HG03558 (cell line): ENCODE results near the gene CASP8AP2.
"Not testable (repeated sequence)": the region's sequence is repeated elsewhere in the genome, so short reads cannot be mapped to it uniquely, and the experiment has no call there.

Experiments
- ATAC-seq: cut with Tn5 transposase; IDR thresholded peaks from one replicate; pipeline ENCODE4 v1.9.1; 2021; ENCODE audit warnings: moderate number of reproducible peaks; ENCODE audit not compliant: unreplicated experiment; ENCODE audit errors: extremely low read depth

Gene CASP8AP2

DNA sequence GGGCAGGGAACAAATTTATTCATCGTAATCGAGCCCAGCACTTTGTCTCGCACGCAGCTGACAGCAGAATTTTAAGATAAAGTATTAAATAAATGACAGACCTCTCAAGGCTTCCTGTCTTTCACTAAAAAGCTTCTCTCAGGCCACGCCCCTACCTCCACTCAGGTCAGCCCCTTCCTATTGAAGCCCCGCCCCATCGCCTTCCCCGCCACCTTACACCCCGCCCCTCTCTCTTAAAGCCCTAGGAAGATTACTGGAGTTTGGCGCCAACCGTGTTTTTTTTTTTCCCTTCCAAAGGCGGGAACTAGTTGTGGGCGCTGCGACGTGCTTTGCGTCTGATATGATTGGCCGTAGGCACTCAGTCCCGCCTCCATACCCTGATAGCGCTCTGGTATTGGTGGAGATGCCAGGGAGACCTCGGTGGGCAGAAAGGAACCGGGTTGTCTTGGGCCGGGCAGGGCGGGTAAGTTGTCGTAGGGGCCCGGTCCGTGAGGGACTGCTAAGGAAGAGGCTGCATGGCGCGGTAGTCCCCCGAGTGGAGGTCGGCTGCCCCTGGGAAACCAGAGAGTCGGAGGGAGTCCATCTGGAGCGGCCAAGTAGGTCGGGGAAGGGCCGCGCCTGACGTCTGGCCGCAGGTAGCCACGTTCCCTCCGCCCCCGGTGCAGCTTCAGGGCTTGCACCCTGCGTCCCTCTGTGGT, at the start of gene CASP8AP2:
Gene CASP8AP2 (plus strand): TSS at position 409 of the 698 bp plus-strand sequence.
- peak; percentile 95 for ATAC-seq

DNA sequence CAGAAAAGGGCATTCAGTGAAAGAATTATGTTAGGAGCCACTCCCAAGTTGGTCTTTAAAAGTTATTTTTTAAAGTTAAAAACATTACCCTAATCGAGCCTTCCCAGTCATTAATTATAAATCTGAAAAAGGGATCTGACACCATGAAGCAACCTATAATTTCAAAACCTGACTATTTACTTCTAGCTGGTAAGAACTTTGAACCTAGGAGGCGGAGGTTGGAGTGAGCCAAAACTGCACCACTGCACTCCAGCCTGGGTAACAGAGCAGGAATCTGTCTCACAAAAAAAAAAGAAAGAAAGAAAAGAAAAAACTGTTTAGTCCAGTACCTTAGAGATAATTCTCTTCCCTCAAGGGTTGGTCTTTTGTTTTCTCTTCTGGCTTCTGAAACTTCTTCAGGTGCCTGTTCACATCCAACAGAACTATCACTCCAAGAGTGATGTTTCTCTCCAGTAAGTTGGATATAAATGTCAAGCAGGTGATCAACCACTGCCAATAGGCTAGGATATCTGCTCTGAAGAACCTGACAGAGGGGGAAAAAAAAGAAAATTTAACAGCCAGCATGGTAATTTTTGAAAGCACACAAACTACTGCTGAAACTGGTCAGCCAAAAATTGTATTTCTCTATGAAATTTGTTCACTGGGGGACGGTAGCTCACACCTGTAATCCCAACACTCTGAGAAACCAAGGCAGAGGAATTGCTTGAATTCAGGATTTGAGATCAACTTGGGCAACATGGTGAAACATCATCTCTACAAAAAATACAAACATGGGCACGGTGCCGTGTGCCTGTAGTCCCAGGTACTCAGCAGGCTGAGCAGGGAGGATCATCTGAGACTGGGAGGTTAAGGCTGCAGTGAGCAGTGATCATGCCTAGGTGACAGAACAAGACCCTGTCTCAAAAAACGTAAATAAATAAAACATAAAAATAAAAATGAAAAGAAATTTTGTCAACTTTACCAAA, 48.3 kb upstream of the CASP8AP2 start:
- ATAC-seq = no peak

DNA sequence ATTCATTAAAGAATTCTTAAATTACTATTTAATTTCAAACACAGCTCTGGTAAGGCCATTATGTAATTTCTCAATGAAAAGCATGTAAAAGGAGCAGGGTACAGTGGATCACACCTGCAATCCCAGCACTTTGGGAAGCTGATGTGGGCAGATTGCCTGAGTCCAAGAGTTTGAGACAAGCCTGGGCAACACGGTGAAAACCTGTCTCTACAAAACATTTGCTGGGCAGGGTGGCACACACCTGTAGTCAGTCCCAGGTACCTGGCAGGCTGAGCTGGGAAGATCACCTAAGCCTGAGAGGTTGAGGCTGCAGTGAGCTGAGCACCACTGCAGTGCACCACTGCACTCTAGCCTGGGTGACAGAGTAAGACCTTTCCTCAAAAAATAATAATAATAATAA, 47.5 kb upstream of the CASP8AP2 start:
- no peak for ATAC-seq

DNA sequence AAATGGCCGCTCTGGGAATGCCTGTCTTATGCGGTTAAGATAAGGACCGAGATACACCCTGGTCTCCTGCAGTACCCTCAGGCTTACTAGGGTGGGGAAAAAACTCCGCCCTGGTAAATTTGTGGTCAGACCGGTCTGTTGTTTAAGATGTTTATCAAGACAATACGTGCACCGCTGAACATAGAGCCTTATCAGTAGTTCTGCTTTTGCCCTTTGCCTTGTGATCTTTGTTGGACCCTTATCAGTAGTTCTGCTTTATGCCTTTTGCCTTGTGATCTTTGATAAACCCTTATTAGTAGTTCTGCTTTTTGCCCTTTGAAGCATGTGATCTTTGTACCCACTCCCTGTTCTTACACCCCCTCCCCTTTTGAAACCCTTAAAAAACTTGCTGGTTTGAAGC, 46.4 kb upstream of the CASP8AP2 start:
- not testable (repeated sequence) for ATAC-seq

DNA sequence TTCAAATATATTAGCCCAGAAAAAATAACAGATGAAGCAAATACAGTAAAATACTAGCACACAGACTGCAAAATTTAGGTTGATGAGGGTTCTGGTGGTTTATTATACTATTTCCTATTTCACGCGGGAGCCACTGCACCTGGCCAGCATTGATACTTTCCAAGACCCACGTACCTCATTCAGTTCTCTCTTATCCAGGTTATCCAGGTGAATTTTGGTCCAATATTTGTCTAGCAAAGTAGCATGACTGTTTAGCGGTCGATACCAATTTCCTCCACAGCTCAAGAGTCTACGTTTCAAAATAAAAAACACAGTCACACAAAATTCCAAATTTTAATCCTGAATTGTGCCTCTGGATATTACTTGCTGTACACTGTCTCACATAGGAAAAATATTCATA, 44.8 kb upstream of the CASP8AP2 start:
- no peak for ATAC-seq

DNA sequence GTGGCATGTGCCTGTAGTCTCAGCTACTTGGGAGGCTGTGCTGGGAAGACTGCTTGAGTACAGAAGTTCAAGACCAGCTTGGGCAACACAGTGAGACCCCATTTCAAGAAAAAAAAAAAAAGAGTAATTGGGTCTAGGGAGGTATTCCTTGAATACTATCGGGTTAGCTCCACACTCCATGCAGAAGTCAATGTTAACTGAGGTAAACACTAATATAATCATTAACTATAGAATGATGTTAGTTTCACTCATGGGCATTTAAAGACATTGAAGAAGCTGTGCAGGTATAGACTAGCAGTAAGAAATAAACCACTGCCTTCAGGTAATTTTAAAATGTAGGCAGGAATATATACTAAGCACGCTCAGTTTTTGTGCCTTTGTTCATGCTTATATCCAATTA, 42.7 kb upstream of the CASP8AP2 start:
- no peak for ATAC-seq

DNA sequence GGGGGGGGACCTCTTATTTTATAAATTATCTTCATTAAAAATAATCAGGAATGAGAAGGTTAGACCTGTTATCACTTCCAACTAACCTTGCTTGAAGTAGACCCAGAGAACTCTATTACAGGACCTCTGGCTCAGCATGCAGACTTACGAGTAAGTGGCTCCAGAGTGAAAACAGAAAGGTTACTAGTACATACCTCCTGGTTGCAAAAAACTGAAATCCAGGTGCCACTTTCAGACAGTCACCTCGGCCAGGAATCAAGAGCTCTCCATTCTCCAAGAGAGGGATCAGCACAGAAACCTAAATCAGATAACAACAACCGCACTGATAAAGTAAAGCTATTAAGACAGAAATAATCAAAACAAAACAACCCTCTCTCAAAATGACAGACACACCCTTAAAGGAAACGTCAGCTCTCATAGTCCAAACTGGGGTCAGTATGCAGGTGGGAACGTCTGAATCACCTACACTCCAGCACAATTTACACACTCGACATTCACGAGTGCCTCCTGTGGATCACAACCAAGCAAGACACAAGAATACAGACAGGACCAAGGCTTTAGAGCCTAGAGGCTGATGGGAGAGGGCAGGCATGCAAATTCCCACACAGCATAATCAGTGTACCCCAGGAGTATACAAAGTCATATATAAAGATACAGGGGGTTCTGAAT, 41.9 kb upstream of the CASP8AP2 start:
- ATAC-seq = no peak

DNA sequence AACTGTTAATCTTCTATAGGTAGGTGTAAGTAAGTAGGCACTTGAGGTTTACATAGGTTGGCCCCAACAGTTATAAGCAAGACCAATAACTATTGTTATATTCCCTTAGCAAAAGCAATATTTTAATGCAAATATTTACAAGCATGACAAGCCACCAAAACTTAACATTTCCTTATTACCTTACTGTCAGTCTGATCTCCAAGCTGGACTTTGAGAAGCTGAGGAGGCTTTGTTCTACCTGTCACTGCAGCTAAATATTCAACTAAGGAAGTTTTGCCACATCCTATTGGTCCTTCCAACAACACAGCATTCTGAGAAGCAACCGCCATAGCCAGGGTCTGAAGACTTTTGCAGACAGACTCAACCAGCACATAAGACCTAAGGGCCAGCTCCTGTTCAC, 39.7 kb upstream of the CASP8AP2 start:
- ATAC-seq = no peak

DNA sequence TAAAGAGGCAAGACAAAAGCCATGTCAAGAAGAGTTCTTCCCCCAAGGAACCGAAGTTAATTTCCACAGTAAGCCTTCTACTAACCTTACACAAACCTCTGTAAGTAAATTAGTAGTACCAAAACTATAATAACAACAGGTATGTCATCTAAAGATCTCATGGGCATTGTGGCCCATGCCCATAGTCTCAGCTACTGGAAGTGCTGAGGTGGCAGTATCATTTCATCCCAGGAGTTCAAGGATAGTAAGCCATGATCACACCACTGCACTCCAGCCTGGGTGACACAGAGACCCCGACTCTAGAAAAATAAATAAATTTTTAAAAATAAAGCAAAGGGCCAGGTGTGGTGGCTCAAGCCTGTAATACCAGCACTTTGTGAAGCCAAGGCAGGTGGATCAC, 39.3 kb upstream of the CASP8AP2 start:
- ATAC-seq = no peak

DNA sequence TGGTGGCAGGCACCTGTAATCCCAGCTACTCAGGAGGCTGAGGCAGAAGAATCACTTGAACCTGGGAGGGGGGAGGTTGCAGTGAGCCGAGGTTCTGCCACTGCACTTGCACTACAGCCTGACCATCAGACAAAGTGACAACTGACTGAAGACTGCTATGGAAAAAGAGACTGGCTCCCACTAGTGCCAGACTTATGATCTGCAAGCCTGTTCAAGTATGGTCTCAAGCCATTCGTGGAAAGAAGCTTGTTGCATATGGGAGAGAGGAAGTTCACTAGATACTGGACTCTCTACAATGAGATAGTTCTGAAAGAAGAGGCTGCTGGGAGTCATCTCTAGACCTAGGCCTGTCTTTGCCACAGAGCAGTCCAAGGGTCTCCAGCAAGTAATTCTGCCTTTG, 36.8 kb upstream of the CASP8AP2 start:
- peak; percentile 88 for ATAC-seq

DNA sequence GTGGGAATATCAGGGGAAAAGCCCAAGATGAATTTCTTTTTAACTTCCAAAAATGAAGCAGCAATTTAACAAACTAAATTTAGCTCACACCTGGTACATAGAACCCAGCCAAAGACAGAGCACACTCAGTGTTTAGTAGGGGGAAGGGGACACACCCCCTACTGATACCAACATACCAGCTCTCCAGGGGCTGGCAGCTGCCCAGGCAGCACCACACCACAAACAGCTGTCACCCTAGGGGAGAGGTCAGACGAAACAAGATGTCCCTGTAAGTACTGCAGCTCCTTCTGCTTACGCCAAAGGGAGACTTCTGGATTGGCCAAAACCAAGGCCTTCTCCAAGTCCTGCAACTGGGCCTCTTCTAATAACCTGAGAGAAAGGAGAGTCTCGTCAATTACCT, 36.1 kb upstream of the CASP8AP2 start:
- ATAC-seq = no peak

DNA sequence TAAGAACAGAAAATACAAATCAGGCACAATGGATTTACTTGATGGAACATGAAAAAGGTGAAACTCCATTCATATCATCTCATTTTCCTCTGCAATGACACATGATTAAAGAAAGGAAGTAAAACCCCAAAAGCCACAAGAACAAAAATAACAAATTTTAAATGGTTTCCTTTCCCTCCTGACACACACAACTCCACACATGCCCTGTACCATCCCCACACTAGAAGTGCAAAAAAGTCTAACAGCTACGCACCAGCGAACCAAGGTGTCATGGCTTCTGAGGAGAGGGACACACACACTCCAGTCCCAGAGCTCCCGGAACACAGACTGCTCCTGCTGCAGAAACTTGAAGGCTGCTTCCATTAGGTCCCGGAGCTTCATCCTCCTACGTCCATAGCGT, 35.4 kb upstream of the CASP8AP2 start:
- no peak for ATAC-seq

DNA sequence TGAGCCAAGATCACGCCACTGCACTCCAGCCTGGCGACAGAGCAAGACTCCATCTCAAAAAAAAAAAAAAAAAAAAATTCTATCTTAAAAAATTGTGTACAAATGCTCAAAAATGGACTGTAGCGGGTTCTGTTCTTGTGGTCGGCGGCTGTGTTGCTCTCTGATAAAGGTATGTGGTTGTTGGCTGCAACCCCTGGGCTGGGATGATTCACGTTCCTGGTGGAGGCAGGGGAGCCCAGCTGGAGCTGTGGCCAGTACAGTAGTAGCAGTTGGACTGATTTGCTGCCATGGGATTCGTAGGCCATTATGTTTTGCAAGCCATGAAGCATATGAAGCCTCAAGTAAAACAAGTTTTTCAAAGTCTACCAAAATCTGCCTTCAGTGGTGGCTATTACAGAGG, 32.4 kb upstream of the CASP8AP2 start:
- no peak for ATAC-seq

DNA sequence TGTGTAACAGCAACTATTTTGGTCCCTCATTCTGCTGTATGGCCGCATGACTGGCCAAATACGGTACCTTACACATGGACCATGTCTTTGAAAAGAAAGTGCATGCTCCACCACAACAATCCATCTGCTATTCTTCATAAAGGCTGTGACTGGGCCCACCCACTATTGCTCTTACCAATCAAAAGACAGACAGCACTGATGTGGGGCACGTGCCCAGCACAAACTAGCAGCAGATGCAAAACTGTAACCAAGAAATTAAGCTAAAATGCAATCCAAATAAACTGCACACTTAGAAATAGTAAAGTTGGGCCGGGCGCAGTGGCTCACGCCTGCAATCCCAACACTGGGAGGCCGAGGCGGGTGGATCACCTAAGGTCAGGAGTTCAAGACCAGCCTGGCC, 30.6 kb upstream of the CASP8AP2 start:
- no peak for ATAC-seq

DNA sequence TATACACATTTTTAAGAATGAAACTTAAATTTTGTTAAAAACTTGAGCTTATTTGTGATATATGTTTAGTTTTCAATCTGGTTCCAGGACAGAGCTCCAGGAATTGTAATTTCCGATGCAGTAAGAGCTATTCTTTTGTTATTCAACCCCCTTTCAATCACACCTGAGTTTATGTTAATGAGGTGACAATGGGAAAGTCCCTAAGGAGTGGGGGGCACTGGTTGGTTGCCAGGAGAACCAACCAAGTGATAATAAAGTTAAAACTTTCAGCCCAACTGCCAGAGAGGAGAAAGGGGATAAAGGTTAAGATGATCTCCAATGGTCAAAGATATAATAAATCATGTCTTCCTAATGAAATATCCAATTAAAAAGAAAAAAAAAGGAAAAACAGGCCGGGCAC, 29.9 kb upstream of the CASP8AP2 start:
- ATAC-seq = no peak

DNA sequence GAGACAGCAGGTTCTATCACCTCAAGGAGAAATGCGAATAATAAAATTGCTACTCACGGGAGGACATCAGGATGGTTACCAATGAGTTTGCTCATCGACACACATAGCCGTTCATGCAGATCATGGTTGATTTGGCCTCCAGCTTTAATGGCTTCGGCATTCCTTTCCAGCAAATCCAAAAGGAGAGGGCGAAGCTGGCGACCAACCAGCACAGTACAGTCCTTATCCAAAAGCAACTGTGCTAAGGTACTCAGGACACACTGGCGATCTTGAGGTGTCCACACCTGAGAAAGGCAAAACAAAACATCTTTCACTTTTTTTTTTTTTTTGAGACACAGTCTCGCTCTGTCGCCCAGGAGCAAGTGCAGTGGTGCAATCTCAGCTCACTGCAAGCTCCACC, 26.4 kb upstream of the CASP8AP2 start:
- ATAC-seq = no peak

DNA sequence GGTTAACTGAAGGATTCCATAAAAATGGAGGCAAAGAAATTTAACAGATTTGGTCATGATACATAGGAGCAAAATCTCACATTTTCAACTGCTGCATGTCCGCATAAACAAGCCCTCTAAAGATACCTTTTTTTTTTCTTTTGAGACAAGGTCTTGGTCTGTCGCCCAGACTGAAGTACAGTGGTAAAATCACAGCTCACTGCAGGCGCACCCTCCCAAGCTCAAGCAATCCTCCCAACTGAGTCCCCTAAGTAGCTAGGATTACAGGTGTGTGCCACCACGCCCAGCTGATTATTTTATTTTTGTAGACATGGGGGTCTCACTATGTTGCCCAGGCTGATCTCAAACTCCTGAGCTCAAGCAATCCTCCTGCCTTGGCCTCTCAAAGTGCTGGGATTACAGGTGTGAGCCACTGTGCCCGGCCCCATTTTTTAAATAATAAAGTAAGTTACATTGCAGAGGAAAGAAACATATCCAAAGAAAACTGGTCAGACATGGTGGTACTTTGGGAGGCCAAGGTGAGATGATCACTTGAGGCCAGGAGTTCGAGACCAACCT, 23.8 kb upstream of the CASP8AP2 start:
- ATAC-seq = no peak

DNA sequence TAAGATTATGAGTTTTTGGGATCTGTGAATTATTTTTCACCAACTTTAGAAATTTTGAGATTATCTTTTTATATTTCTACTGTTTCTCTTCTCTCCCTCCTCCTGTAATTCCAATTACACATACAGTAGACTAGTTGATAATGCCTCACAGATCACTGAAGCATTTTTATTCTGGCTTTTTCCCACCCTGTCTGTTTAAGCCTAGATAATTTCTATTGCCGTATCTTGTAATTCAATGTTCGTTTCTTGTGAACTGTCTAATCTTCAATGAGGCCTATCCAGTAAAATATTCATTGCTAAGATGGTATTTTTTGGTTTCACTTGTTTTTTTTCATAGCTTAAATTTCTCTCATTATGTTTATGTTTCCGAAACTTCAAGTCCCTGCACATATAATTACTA, 22.1 kb upstream of the CASP8AP2 start:
- no peak for ATAC-seq

DNA sequence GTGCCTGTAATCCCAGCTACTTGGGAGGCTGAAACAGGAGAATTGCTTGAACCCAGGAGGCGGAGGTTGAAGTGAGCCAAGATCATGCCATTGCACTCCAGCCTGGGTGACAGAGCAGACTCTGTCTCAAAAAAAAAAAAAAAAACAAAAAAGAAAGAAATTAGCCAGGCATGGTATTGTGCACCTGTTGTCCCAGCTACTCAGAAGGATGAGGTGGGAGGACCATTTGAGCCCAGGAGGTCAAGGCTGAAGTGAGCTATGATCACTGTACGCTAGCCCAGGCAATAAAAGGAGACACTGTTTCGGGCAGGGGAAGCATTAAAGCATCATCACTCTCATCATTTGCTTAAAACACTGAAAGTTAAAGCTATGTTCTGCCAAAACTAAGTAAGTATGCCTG, 16.3 kb upstream of the CASP8AP2 start:
- ATAC-seq = not testable (repeated sequence)

DNA sequence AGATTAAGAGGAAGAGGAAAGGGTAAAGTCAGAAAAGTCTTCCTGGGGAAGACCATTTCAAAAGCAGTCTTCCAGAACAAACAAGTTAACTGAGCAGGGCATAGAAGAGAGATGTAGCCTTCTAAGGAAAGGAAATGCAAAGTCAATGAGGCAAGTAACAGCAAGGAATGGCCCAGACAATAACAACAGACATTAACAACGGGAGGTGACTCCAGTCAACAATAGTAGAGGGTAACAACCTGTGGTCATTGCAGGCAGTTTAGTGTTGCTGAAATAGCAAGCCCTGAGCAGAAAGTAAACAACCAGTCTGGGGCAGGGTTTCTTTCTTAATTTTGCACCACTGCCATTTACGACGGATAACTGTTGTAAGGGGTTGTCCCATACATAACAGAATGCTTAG, 12.2 kb upstream of the CASP8AP2 start:
- ATAC-seq = no peak

DNA sequence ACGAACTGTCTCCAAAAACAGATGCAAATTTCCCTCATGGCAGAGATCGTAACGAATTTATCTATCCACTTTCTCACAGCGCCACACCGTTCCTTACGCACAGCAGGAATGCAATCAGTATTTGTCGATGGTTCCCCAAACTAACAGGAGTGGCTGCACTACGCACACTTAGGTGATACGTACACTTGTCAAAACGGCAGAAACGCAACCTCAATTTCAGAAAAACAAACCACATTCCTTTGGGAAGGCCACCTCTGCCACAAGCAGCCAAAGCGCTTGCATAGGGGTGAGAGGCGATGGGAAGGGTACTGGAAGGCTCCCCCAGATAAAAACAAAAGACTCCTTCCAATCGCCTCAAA, 10.7 kb upstream of the CASP8AP2 start:
- no peak for ATAC-seq
